ENCODE data around the gene POLL.

GRCh38 chr10:101568054-101568745, 19.9 kb downstream of the POLL start:
- TF ChIP-seq CTCF (IDR thresholded peaks at IDR 0.05; ENCODE audit: poor library complexity) (no peak), EZH2 (IDR thresholded peaks at IDR 0.05; ENCODE audit: borderline replicate concordance) (no peak)

Measured in hepatocyte (in vitro differentiated cells).